ENCODE data around the gene B3GAT1.
"Not testable (repeated sequence)": the region's sequence is repeated elsewhere in the genome, so short reads cannot be mapped to it uniquely, and the experiment has no call there.

The B3GAT1 gene

GRCh38 chr11:134412203-134413042 is at the start of gene B3GAT1:
Gene B3GAT1 (minus strand): TSS chr11:134412242. CDS start chr11:134387659, 24,583 bp downstream.
- TF ChIP-seq CTCF (conservative IDR thresholded peaks at IDR 0.05), result peak; percentile 20; the same call in 1 of the 2 replicates

GRCh38 chr11:134461621-134462020 is 49.6 kb upstream of the B3GAT1 start:
- no peak for TF ChIP-seq CTCF (conservative IDR thresholded peaks at IDR 0.05)
- no peak overlapping the region for H3K27ac ChIP-seq

More at GRCh38 chr11:134412203-134413042, at the start of gene B3GAT1:
- H3K27ac ChIP-seq, result peak within 1 kb of the TSS; percentile 91

- no peak overlapping the region for H3K27ac ChIP-seq
- TF ChIP-seq CTCF (conservative IDR thresholded peaks at IDR 0.05), result no peak
Measured at GRCh38 chr11:134460881-134461280, 48.8 kb upstream of the B3GAT1 start.

GRCh38 chr11:134460062-134460561 is 48.1 kb upstream of the B3GAT1 start:
- no peak for TF ChIP-seq CTCF (conservative IDR thresholded peaks at IDR 0.05)
- no peak overlapping the region for H3K27ac ChIP-seq

- no peak for TF ChIP-seq CTCF (conservative IDR thresholded peaks at IDR 0.05)
- no peak overlapping the region for H3K27ac ChIP-seq
Measured at GRCh38 chr11:134459246-134460061, 47.4 kb upstream of the B3GAT1 start.

GRCh38 chr11:134457411-134458007 is 45.5 kb upstream of the B3GAT1 start:
- not testable (repeated sequence) for H3K27ac ChIP-seq

GRCh38 chr11:134455516-134455915 is 43.5 kb upstream of the B3GAT1 start:
- no peak overlapping the region for H3K27ac ChIP-seq
- TF ChIP-seq CTCF (conservative IDR thresholded peaks at IDR 0.05), result no peak

Data from VCaP (cell line).